Lower leg skin (tissue), 4 donors: ENCODE measurements around the gene CD36. TPM values are rescaled to one million over a fixed set of nuclear protein-coding genes. Genes with fewer than 3 reads are reported as not detected.
"Not testable (repeated sequence)": the region's sequence is repeated elsewhere in the genome, so short reads cannot be mapped to it uniquely, and the experiment has no call there.

Source experiments
- DNase-seq, 2 donors: peaks; one replicate each; pipeline ENCODE4 v3.0.0-alpha.2; 2019; ENCODE audit warnings: low spot score in 2 of 2
- H3K4me3 ChIP-seq: fragments of 200-600 bp; sonication (generic); 2 replicates; pipeline ENCODE4 v1.5.1; 2017; ENCODE audit warnings: mild to moderate bottlenecking, low read depth; ENCODE audit not compliant: poor library complexity, severe bottlenecking
- POLR2A ChIP-seq, 2 donors: fragments of 450-650 bp; IDR thresholded peaks; one replicate each; pipeline ENCODE4 v1.6.1; 2016 to 2017; ENCODE audit warnings: antibody characterized with exemption in 2 of 2, mild to moderate bottlenecking in 1 of 2, moderate library complexity in 1 of 2
- WGBS, 2 donors: methylation state at CpG; one replicate each; pipeline ENCODE4 v1.1.5; 2018; 5-methylcytosine and 5-hydroxymethylcytosine counted together
- intact Hi-C: fragments of 100-400 bp; cut with DNase I; formaldehyde crosslinking; loops from one replicate; pipeline ENCODE4 v1.15.0; 2023; ENCODE audit warnings: low total_unique reads
- total RNA-seq, 4 donors: library from RNA; depleted of rRNA; stranded (reverse); fragments of >200 nt; gene quantifications; one replicate each; pipeline ENCODE4 v1.1.0, GENCODE V29; 2016
- TF ChIP-seq, protein P1 (sequence below), 3 donors: fragments of 450-650 bp; IDR thresholded peaks; one replicate each; pipeline ENCODE4 v1.5.1; 2016; ENCODE audit warnings: antibody characterized with exemption in 3 of 3, mild to moderate bottlenecking in 3 of 3, moderate library complexity in 2 of 3

The CD36 gene
- total RNA-seq, 4 donors from 2014 or later: 31.3 to 140 (median 78.2) TPM

DNA sequence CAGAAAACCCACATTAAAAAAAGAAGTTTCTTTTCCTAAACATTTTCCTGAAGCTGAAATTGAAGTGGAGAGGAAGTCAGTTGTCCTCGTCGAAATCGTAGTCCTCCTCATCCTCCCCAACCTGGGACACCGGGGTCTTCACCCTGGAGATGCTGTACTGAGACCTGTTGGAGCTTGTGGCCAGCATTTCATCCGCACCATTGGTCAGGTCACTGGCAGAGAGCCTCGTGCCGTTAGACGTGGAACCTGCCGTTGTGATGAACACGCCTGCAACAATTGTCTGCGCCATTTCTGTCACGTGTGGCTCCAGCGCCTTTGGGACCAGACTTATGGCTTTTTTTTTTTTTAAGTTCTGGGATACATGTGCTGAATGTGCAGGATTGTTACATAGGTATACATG is 23.8 kb downstream of the CD36 start:
- no peak for DNase-seq
- H3K4me3 ChIP-seq: no peak overlapping the region
- 88 to 91% methylated on average over 13 of the region's 13 CpGs for WGBS, 2 donors
- TF ChIP-seq POLR2A (IDR thresholded peaks at IDR 0.05): no peak
- TF ChIP-seq, protein P1, sequence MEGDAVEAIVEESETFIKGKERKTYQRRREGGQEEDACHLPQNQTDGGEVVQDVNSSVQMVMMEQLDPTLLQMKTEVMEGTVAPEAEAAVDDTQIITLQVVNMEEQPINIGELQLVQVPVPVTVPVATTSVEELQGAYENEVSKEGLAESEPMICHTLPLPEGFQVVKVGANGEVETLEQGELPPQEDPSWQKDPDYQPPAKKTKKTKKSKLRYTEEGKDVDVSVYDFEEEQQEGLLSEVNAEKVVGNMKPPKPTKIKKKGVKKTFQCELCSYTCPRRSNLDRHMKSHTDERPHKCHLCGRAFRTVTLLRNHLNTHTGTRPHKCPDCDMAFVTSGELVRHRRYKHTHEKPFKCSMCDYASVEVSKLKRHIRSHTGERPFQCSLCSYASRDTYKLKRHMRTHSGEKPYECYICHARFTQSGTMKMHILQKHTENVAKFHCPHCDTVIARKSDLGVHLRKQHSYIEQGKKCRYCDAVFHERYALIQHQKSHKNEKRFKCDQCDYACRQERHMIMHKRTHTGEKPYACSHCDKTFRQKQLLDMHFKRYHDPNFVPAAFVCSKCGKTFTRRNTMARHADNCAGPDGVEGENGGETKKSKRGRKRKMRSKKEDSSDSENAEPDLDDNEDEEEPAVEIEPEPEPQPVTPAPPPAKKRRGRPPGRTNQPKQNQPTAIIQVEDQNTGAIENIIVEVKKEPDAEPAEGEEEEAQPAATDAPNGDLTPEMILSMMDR (IDR thresholded peaks at IDR 0.05): no peak
- intact Hi-C loops: no loop called here

DNA sequence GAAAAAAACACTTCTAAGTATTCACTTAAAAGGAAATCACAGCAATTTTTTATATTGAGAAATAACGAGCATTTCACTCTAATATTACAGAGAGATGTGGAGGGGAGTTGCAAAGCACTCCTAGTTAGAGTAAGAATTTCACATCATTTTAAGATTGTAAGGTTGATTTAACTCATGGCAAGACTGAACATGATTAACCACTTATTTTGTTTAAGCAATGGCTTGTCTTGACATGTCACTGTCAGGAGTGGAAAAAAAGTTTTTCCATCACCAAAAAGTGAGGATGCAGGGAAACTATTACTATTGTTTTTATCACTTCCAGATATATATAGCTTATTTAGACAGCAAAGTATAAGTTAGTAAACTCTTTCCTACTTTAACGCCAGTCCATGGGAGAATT is 27.1 kb downstream of the CD36 start:
- WGBS, 2 donors: 62 to 67% methylated on average over 2 of the region's 2 CpGs
- no peak for TF ChIP-seq POLR2A (IDR thresholded peaks at IDR 0.05)
- TF ChIP-seq, protein P1 (IDR thresholded peaks at IDR 0.05): no peak
- intact Hi-C loops: no loop called here
- no peak for DNase-seq
- no peak overlapping the region for H3K4me3 ChIP-seq

DNA sequence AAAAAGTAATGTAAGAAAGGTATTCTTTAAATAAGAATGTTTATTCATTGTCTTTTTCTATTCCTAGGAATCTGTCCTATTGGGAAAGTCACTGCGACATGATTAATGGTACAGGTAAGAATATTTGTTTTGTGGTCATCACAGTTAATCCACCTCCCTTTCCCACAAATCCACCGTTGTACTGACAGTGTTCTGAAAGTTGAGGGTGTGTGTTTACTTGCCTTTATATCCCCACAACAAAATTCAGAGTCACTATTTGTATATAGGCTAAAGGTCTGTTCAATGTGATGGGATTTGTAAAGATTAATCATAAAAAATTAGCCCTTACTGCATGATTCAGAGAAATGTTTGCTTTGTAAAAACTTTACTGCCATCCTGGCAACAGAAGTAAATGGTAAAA is 27.9 kb downstream of the CD36 start:
- no peak overlapping the region for H3K4me3 ChIP-seq
- intact Hi-C loops: no loop called here
- WGBS, 2 donors: 64 to 80% methylated on average over 2 of the region's 2 CpGs
- no peak for DNase-seq
- TF ChIP-seq POLR2A (IDR thresholded peaks at IDR 0.05): no peak
- TF ChIP-seq, protein P1 (IDR thresholded peaks at IDR 0.05): no peak

DNA sequence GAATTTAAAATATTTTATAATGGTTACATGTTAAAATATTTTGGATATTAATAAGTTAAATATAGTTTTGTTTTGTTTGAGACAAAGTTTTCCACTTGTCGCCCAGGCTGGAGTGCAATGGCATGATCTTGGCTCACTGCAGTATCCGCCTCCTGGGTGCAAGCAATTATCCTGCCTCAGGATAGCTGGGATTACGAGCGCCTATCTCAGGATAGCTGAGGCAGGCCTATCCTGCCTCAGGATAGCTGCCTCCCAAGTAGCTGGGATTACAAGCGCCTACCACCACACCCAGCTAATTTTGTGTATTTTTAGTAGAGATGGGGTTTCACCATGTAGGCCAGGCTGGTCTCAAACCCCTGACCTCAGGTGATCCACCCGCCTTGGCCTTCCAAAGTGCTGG is 30.9 kb downstream of the CD36 start:
- DNase-seq, H3K4me3 ChIP-seq, intact Hi-C loops: not testable (repeated sequence)
- 76 to 87% methylated on average over 6 of the region's 6 CpGs for WGBS, 2 donors

DNA sequence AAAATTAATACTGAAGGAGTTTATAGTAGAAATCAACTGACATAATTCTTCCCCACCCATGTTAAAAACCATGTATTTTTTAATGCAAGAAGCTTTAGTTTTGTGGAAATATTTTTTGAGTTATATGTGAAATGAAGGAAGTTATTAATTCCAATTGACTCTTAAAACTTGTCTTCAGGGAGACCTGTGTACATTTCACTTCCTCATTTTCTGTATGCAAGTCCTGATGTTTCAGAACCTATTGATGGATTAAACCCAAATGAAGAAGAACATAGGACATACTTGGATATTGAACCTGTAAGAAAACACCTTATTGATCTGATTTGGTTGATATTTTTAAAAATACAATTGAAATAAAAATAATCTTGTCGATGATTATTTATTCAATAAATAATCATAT is 33.3 kb downstream of the CD36 start:
- TF ChIP-seq, protein P1 (IDR thresholded peaks at IDR 0.05): no peak
- TF ChIP-seq POLR2A (IDR thresholded peaks at IDR 0.05): no peak
- no peak overlapping the region for H3K4me3 ChIP-seq
- no peak for DNase-seq
- intact Hi-C loops: no loop called here
- WGBS, 2 donors: 96 to 97% methylated on average over 1 of the region's 1 CpG

DNA sequence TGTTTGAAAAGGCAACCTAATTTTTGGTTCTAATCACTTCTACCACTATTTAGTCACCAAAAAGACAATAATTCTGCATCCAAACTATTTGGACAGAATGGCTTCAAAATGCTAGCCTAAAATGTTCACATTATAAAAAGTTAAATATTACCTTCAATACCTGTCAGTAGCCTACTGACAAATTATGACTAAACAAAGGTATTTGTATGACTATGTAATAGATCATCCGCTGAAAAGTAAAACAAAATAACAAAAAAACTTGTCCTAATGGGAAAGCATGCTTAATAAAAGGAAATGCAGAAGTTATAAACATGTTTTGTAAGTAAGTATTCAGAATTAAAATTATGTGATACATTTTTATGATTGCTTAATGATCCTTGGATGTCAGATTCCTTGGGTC is 36.6 kb downstream of the CD36 start:
- TF ChIP-seq POLR2A (IDR thresholded peaks at IDR 0.05): no peak
- TF ChIP-seq, protein P1 (IDR thresholded peaks at IDR 0.05): no peak
- intact Hi-C loops: no loop called here
- H3K4me3 ChIP-seq: no peak overlapping the region
- no peak for DNase-seq
- 89 to 95% methylated on average over 1 of the region's 1 CpG for WGBS, 2 donors
